HG02759 (cell line): Measurements from ENCODE around the gene DNLZ.

ENCODE experiments used
- ATAC-seq: cut with Tn5 transposase; IDR thresholded peaks from one replicate; pipeline ENCODE4 v1.9.1; 2021; ENCODE audit warnings: mild to moderate bottlenecking, moderate library complexity; ENCODE audit not compliant: unreplicated experiment

Gene DNLZ

DNA sequence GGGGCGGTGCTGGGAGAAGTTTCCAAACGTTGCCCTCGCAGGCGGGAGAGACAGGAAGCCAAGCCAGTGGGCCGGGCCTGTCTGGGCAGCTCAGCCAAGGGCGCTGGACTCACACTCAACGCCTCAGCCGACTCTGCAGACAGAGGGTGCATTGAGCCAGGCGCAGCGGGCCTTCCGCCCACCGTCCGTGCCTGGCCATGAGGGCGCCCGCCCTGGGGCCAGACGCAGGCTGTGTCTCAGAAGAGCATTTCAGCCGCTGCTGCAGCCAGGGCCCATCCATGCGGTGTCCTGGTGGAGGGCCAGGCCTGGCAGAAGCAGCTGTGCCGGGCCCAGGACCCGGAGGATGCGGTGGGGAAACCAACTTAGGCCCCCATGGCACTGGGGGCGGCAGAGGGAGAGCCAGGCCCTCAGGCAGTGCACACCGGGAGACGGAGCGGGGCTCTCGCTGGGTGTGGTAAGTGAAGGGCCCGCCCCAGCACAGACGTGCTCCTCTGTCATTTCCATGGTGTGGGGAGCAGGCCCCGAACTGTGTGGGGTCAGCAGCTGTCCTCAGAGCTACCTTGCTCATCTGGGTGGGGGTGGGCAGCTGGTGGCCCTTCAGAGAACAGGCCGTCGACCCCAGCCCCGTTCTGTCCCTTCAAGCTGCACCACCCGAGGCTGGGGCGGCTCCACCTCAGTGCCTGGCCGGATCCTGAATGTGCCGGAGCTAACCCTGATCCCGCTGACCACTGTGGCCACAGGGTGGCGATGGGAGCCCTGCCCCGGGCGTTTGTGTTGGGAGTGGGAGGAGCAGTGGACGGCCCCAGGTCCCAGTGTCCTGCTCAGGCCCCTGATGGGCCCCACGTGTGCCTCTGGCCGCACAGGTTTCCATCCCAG is 18.0 kb downstream of the DNLZ start:
- ATAC-seq: no peak

- ATAC-seq: no peak
Measured at GRCh38 chr9:136344544-136345280, 18.8 kb downstream of the DNLZ start.

DNA sequence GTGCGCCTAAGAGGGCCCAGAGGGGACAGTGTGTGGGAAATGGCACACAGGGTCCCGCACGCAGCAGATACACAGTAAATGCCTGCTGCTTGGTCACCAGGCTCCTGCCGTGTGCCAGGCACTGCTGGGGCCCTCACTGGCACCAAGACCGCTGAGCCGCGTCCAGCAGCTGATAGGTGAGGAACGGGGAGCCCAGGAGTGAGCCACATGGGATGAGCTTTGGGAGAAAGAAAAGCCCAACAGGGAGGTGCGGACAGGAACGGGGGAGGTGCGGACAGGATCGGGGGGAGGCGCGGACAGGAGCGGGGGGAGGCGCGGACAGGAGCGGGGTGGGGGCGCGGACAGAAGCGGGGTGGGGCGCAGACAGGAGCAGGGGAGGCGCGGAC is 19.7 kb downstream of the DNLZ start:
- ATAC-seq: no peak

GRCh38 chr9:136343121-136343883 is 20.2 kb downstream of the DNLZ start:
- ATAC-seq: no peak

DNA sequence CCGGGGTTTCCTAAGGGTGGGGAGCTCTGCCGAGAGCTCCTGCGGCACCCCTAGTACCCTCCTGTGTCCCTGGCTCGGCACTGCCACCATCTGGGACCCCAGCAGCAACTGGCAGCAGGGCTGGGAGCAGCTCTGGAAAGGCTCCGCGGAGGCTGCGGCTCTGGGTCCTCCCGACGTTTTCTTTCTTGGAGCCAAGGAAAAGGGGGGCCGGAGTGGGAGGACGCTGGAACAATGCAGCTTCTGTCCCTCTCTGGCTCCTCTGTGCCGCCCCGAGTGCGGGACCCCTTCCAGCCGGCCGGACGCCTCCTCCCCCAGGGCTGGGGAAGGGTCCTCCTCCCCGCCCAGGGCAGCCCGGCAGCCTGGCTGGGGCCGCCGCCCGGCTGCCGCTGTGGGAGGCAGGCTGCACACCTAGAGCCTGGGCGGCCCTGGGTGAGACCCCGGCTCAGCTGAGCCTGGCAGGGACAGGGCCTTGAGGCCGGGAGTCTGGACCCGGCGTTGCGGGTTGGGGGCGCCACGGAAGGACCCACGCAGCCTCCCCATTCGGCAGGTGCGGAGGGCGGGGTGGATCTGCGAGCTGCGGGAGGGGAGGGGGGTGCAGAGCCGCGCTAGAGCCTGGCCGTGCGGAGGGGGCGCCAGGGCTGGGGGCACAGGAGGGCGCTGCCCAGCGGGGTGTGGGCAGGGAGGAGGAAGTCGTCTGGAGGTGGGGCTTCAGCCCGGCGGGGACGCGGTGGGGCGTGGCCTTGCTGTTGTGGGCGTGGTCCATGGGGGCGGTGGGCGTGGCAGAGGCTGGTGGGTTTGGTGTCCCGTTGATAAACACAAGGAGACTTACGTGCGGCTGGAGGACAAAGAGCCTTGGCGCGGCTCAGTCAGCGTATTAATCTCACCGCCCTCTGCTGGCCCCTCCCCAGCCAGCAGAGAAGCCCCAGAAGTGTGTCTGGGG is 21.1 kb downstream of the DNLZ start:
- ATAC-seq: no peak

GRCh38 chr9:136341769-136342168 is 21.8 kb downstream of the DNLZ start:
- ATAC-seq: no peak

DNA sequence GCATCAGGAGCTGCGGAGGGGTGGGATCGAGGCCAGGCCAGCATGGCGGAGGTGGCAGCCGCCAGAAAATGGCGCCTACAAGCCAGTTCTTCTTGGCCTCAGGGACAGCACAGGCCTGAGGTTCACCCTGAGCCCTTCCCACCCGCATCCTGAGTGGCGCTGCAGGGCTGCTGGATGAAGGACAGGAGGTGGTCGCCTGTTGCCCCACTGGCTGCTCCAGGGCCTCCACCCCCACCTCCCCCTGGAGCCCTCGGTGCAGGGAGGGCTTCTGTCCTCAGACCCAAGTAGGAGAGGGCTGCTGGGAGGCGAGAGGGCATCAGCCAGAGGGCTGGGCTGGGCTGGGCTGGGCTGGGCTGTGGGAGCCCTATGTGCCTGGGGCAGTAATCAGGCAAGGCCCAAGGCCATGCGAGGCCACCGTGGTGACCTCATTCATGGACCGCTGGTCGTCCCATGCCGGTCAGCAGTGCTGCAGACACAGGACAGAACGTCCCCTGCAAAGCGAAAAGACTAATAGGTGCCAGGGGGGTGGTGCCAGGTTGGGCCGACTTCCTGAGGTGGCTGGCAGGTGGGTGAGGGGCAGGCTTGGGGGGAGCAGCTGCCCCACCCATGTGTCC is 22.4 kb downstream of the DNLZ start:
- no peak for ATAC-seq

GRCh38 chr9:136340356-136341041 is 23.0 kb downstream of the DNLZ start:
- ATAC-seq: no peak

- ATAC-seq: no peak
Measured at GRCh38 chr9:136339958-136340310, 23.6 kb downstream of the DNLZ start.

DNA sequence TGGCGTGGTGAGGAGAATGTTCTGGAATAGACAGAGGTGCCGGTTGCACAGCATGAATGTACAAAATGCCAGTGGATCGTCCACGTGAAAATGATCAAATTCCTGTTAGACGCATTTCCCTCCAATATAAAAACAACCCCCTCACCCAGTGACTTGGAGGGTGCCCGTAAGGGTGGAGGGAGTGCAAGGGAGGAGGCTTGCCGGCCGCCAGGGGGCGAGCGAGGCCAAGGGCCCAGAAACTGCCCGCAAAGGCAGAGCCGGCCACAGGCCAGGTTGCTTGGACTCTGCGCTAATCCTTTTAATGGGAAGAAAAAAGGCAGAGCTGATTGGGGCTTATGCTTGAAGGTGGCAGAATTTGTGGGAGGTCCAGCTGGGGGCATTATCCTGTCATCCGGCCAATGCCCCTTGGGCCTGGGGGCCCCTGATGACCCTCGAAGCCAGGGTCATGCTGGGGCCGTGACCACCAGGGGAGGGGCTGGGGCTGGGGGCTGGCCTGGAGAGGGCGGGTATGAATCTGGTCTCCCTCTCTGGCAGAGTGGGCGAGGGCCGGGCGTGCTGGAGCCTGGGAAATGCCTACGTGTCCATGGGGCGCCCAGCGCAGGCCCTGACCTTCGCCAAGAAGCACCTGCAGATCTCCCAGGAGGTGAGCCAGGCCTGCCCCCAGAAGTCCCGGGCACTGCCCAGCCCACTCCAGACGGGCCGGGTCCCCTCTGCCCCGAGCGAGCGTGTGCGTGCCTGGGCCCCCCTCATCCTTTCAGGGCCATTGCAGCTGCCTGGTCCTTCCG is 24.2 kb downstream of the DNLZ start:
- no peak for ATAC-seq

GRCh38 chr9:136338511-136338910 is 25.0 kb downstream of the DNLZ start:
- no peak for ATAC-seq

DNA sequence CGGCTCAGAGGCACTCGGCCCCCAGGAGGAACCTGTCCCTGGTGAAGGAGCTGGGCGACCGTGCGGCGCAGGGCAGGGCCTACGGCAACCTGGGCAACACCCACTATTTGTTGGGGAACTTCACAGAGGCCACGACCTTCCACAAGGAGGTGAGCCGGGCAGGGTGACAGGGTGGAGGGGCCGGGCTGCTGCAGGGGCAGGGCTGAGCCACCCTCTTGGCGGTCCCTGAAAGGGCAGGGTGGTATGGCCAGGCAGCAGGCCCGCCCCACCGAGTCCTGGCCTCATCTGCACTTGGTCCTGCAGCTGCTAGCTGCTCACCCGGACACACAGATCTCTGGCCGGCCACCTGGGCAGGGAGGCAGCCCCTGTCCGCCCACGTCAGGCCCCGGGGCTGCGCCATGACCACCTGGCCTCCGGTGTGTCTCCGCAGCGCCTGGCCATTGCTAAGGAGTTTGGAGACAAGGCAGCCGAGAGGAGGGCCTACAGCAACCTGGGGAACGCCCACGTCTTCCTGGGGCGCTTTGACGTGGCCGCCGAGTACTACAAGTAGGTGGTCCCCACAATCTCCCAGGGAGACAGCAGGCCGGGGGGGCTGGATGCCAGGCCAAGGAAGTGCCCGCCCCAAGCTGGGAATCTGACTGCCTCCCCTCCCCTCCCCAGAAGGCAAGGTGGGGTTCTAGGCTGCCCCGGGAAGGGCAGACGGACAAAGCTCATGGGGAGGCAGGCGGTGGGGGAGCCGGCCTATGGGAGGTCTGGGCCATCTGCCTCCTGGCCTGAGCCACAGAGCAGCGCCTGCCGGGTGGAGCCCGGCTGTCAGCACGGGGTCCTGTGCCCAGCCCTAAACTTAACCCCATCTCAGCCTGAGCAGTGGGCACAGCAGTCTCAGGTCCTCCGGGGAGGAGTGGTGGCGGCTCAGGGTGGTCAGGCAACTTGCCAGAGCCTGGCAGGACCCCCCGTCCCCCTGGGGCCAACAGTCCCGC is 25.8 kb downstream of the DNLZ start:
- no peak for ATAC-seq

DNA sequence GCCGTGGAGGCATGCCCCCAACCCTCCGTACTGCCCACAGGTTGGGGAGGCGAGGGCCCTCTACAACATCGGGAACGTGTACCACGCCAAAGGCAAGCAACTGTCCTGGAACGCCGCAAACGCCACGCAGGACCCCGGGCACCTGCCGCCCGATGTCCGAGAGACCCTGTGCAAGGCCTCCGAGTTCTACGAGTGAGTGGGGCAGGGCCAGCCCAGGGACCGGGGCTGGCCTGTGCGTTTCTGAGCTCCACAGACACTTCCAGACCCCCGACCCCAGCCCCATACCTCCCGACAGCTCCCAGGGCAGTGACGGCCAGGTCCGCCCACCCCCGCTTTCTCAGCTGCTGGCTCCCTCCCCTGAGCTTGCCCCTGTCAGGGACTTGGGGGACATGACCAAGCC is 26.7 kb downstream of the DNLZ start:
- no peak for ATAC-seq

- ATAC-seq: no peak
Measured at GRCh38 chr9:136336156-136336870, 27.2 kb downstream of the DNLZ start.

- ATAC-seq: no peak
Measured at GRCh38 chr9:136335296-136336155, 28.0 kb downstream of the DNLZ start.

GRCh38 chr9:136334541-136334940 is 29.0 kb downstream of the DNLZ start:
- ATAC-seq: no peak
